ENCODE results near the gene DAGLA.
A peak's percentile ranks its signal among the peaks of the same experiment; 100 is the strongest.
"Not testable (repeated sequence)": the region's sequence is repeated elsewhere in the genome, so short reads cannot be mapped to it uniquely, and the experiment has no call there.

Gene DAGLA

DNA sequence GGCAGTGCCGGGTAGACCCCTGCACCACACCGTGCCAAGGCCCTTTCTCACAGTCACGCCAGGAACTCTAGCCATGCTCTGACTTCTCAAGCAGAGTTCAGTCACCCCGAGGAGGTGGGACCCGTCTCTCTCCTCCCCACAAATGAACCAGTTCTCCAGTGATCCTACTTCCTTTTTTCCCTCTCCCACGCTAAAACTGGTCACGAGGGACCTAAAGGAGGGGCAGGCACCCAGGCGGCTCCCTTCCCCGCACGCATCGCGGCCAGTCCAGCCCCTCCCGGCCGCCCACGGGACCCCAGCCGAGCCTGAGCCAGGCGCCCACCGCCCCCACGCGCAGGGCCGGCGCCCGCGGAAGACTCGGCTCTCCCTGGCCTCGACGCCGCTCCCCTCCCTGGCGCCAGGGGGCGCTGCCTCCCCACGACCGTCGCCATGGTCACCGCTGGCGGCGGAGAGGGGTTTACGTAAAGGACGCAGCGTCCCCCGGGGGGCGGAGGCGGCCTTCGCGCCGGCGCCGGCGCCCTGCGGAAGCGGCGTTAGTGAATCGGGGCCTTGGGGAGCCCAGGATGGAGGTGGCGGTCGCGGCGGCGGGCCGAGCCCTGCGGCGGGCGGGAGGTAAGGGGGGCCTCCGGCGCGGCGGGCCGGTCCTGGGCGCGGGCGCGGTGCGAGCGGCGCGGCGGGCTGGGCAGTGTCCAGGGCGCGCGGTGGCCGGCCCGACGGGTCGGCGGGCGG lies at the start of gene DAGLA:
Gene DAGLA (plus strand): TSS at position 499 of the 729 bp plus-strand sequence. CDS start 39,765 bp downstream, outside the sequence.
- Mint-ChIP-seq H3K27ac (no peak within 1 kb of the TSS), H3K9me3 (no peaks in the 10 kb centered on the region), H3K36me3 (no peaks in the 10 kb centered on the region), H3K27me3 (peaks cover 46% of the 10 kb centered on the region), H3K4me3 (peak within 1 kb of the TSS; percentile 68), H3K4me1 (peaks cover 5% of the 10 kb centered on the region)
- ATAC-seq: peak; percentile 73

DNA sequence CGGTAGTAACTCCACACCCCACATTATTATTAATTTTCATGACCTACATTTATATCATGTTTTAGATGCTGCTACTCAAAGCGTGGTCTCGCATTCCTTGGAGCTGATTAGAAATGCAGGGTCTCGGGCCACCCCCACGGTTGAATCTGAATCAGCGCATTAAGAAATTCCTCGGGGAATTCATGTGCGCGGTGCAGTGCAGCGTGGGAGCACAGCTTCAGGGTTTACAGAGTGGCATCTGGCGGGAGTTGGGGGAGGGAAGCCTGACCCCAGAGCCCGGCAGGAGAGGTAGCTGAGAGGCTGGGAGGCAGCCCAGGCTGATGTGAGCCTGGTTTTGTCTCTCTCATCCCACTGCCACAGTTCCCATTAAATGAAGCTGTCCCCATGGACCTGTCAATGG lies 48.1 kb upstream of the DAGLA start:
- Mint-ChIP-seq H3K4me3 (no peak overlapping the region), H3K27me3 (peaks cover 37% of the 10 kb centered on the region), H3K9me3 (no peaks in the 10 kb centered on the region), H3K4me1 (no peaks in the 10 kb centered on the region), H3K27ac (no peak overlapping the region), H3K36me3 (no peaks in the 10 kb centered on the region)
- ATAC-seq: no peak

DNA sequence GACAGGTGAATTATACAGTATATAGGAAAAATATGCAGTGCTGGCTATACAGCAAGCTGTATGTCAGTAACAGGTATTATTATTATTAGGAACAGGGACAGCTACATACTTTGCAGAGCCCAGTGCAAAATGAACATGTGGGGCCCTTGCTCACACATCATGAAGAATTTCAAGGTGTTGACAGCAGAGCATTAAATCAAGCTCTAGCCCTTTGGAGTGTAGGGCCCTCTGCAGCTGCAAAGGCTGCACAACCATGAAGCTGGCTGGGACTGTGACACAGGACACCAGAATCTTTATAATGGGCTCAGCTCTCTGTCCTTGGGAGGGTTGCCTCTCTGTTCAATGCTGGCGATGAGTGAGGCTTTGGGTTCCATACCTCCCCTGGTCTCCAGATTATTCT lies 44.9 kb upstream of the DAGLA start:
- Mint-ChIP-seq H3K4me3 (no peak overlapping the region), H3K9me3 (no peaks in the 10 kb centered on the region), H3K36me3 (no peaks in the 10 kb centered on the region), H3K27ac (no peak overlapping the region), H3K27me3 (peaks cover 12% of the 10 kb centered on the region), H3K4me1 (no peaks in the 10 kb centered on the region)
- ATAC-seq: no peak

DNA sequence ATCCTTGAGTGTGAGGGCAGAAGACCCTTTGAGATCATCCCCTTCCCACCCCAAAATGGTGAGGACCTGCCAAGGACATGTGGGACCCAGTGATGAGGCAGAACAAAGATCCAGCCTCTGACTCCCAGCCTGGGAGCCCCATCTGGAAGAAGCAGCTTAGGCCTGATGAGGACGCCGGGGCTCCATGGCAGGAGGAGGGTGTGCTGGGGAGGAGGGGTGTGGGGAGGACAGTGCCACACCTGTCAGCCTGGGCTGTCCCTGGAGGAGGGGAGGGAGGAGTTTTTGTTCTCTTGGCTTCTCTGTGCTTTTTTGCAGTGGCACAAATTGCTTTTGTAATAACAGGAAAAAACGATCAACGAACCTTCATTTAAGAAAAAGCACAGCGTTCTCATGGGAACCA lies 44.4 kb upstream of the DAGLA start:
- Mint-ChIP-seq H3K9me3 (no peaks in the 10 kb centered on the region), H3K36me3 (no peaks in the 10 kb centered on the region), H3K27ac (no peak overlapping the region), H3K27me3 (peaks cover 8% of the 10 kb centered on the region), H3K4me1 (no peaks in the 10 kb centered on the region), H3K4me3 (no peak overlapping the region)
- no peak for ATAC-seq

DNA sequence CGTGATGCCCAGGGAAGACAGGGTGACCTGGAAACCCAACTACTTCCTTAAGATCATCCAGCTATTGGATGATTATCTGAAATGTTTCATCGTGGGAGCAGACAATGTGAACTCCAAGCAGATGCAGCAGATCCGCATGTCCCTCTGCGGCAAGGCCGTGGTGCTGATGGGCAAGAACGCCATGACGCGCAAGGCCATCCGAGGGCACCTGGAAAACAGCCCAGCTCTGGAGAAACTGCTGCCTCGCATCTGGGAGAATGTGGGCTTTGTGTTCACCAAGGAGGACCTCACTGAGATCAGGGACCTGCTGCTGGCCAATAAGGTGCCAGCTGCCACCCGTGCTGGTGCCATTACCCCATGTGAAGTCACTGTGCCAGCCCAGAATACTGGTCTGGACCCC lies 43.5 kb upstream of the DAGLA start:
- no peaks in the 10 kb centered on the region for H3K9me3 Mint-ChIP-seq
- no peak for ATAC-seq
- no peak overlapping the region for H3K27ac Mint-ChIP-seq
- no peaks in the 10 kb centered on the region for H3K36me3 Mint-ChIP-seq
- no peak overlapping the region for H3K4me3 Mint-ChIP-seq
- no peaks in the 10 kb centered on the region for H3K4me1 Mint-ChIP-seq
- H3K27me3 Mint-ChIP-seq: peaks cover 8% of the 10 kb centered on the region

DNA sequence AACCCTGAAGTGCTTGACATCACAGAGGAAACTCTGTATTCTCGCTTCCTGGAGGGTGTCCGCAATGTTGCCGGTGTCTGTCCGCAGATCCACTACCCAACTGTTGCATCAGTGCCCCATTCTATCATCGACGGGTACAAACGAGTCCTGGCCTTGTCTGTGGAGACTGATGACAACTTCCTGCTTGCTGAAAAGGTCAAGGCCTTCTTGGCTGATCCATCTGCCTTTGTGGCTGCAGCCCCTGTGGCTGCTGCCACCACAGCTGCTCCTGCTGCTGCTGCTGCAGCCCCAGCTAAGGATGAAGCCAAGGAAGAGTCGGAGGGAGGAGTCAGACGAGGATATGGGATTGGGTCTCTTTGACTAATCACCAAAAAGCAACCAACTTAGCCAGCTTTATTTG lies 42.9 kb upstream of the DAGLA start:
- H3K9me3 Mint-ChIP-seq: no peaks in the 10 kb centered on the region

GRCh38 chr11:61639816-61640443 lies 40.3 kb upstream of the DAGLA start:
- no peak overlapping the region for H3K27ac Mint-ChIP-seq
- H3K4me3 Mint-ChIP-seq: no peak overlapping the region
- no peaks in the 10 kb centered on the region for H3K4me1 Mint-ChIP-seq
- H3K9me3 Mint-ChIP-seq: no peaks in the 10 kb centered on the region
- H3K27me3 Mint-ChIP-seq: peaks cover 8% of the 10 kb centered on the region
- H3K36me3 Mint-ChIP-seq: no peaks in the 10 kb centered on the region
- ATAC-seq: no peak

More for the DNA sequence above, 42.9 kb upstream of the DAGLA start:
- Mint-ChIP-seq H3K4me1 (no peaks in the 10 kb centered on the region), H3K4me3 (no peak overlapping the region), H3K27ac (no peak overlapping the region), H3K36me3 (no peaks in the 10 kb centered on the region), H3K27me3 (peaks cover 8% of the 10 kb centered on the region)
- no peak for ATAC-seq

DNA sequence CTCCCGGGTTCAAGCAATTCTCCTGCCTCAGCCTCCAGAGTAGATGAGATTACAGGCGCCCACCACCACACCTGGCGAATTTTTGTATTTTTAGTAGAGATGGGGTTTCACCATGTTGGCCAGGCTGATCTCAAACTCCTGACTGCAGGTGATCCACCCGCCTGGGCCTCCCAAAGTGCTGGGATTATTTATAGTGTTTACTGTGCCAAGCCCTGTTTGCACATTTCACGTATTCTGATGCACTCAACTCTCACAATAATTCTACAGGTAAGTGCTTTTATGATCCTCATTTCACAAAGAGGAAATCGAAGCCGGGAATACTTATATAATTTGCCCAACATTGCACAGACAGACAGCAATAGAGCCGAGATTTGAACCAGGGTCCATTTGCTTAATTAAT lies 38.0 kb upstream of the DAGLA start:
- H3K27ac Mint-ChIP-seq: no peak overlapping the region
- no peak overlapping the region for H3K4me3 Mint-ChIP-seq
- H3K9me3 Mint-ChIP-seq: no peaks in the 10 kb centered on the region
- H3K4me1 Mint-ChIP-seq: no peaks in the 10 kb centered on the region
- no peak for ATAC-seq
- peaks cover 6% of the 10 kb centered on the region for H3K27me3 Mint-ChIP-seq
- no peaks in the 10 kb centered on the region for H3K36me3 Mint-ChIP-seq

DNA sequence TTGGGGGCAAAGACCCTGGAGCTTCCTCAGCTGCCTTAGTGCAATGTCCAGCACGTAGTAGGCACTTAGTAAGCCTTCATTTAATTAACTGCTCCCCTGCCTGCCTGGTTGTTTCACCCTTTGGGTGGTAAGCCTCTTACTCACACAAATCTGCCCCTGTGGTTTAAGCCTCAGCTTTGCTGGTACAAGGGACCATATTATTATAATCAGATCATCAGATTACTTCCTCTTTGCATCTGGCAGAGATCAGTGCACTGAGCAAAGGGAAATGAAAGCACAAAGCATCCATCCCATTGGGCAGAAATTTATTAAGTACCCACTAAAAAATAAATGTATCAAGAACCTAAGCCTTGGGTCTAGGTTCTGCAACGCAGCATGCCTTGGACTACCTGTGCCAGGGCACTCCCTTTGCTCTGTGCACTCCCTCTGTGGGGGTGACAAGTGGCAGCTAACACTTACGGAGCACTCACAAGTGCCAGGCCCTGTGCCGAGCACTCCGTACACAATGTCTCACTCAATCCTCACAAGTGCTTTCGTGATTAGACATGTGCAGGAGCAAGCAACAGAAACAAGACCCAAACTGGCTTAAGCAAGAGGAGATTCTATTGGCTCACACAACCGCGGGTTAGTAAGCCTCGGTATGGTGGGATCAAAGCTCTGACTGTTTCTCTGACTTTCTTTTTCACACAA lies 34.9 kb upstream of the DAGLA start:
- H3K4me3 Mint-ChIP-seq: no peak overlapping the region
- ATAC-seq: peak; percentile 64

GRCh38 chr11:61647529-61647928 lies 32.7 kb upstream of the DAGLA start:
- Mint-ChIP-seq H3K4me1 (no peaks in the 10 kb centered on the region), H3K9me3 (no peaks in the 10 kb centered on the region), H3K36me3 (no peaks in the 10 kb centered on the region), H3K27ac (no peak overlapping the region), H3K4me3 (no peak overlapping the region), H3K27me3 (peaks cover 15% of the 10 kb centered on the region)
- no peak for ATAC-seq

More for the DNA sequence above, 34.9 kb upstream of the DAGLA start:
- Mint-ChIP-seq H3K27ac (no peak overlapping the region), H3K36me3 (no peaks in the 10 kb centered on the region), H3K9me3 (no peaks in the 10 kb centered on the region), H3K27me3 (no peaks in the 10 kb centered on the region), H3K4me1 (no peaks in the 10 kb centered on the region)

DNA sequence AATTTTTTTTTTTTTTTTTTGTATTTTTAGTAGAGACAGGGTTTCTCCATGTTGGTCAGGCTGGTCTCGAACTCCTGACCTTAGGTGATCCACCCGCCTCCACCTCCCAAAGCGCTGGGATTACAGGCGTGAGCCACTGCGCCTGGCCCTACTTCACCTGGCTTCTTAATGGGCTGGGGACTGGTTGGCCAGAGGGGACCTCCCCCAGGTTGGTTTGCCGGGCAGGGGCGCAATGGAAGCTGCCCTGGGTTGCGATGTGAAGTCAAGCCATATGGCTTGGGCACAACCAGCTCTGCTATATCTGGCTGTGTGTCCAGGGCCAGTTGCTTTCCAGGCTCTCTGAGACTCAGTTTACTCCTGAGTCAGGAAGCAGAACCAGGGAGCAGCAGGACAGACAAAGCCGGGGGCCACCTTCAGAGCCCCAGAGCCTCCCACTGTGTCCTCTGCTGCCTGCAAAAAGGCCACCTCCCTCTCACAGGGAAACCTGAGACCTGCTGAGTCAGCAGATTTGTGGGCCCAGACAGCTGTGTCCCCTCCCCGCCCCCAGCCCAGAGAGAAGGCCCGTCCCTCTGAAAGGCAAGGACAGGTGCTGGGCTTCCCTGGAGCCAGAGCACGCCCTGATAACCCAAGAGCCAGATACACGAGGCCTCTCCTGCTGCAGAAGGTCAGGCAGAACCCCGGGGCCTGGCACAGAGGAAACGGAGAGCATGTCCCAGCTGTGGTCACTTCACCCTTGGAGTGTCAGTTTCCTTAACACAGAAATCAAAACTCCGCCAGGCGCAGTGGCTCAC lies 29.2 kb upstream of the DAGLA start:
- Mint-ChIP-seq H3K27ac (no peak overlapping the region), H3K27me3 (peaks cover 41% of the 10 kb centered on the region), H3K36me3 (no peaks in the 10 kb centered on the region), H3K9me3 (no peaks in the 10 kb centered on the region), H3K4me3 (no peak overlapping the region), H3K4me1 (no peaks in the 10 kb centered on the region)
- ATAC-seq: no peak

DNA sequence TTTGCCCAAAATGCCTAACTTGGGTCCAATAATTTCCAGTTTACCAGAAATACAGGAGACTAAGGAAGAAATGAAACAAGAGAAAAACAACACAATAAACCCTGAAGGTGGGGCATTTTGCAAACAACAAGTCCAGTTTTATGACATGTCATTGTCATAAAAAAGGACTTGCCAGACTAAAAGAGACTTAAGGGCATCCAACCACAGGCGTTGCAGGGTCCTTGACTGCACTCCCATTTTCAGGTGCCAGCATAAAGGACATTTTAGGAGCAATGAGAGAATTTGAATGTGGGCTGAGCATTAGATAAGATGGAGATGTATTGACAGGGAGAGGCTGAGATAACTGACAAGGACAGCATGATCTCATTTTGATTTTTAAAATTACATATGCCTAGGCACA lies 28.1 kb upstream of the DAGLA start:
- H3K27ac Mint-ChIP-seq: no peak overlapping the region
- no peak for ATAC-seq
- no peaks in the 10 kb centered on the region for H3K9me3 Mint-ChIP-seq
- no peak overlapping the region for H3K4me3 Mint-ChIP-seq
- H3K27me3 Mint-ChIP-seq: peaks cover 51% of the 10 kb centered on the region
- H3K36me3 Mint-ChIP-seq: no peaks in the 10 kb centered on the region
- no peaks in the 10 kb centered on the region for H3K4me1 Mint-ChIP-seq

DNA sequence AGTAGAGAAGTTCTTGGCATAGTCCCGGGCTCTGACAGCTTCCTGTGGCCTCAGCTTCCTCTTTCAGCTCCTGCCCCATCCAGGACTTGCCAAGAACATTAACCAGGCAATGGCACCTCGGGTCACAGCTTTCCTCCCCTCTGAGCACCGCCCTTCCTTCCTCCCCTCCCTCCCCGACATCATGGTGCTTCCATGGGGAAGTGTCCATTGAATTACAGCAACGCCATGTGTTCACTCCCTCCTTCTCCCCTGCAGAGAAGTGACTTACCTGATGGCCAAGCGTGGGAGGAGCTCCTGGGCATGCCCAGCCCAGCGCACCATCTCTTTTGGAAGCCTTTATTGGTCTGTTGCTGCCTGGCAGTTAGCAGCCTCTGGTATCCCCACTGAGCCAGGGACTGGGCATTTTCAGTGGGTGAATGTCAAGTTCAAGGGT lies 25.8 kb upstream of the DAGLA start:
- no peak for ATAC-seq
- Mint-ChIP-seq H3K27ac (no peak overlapping the region), H3K4me1 (no peaks in the 10 kb centered on the region), H3K36me3 (no peaks in the 10 kb centered on the region), H3K27me3 (peaks cover 56% of the 10 kb centered on the region), H3K9me3 (no peaks in the 10 kb centered on the region), H3K4me3 (no peak overlapping the region)

DNA sequence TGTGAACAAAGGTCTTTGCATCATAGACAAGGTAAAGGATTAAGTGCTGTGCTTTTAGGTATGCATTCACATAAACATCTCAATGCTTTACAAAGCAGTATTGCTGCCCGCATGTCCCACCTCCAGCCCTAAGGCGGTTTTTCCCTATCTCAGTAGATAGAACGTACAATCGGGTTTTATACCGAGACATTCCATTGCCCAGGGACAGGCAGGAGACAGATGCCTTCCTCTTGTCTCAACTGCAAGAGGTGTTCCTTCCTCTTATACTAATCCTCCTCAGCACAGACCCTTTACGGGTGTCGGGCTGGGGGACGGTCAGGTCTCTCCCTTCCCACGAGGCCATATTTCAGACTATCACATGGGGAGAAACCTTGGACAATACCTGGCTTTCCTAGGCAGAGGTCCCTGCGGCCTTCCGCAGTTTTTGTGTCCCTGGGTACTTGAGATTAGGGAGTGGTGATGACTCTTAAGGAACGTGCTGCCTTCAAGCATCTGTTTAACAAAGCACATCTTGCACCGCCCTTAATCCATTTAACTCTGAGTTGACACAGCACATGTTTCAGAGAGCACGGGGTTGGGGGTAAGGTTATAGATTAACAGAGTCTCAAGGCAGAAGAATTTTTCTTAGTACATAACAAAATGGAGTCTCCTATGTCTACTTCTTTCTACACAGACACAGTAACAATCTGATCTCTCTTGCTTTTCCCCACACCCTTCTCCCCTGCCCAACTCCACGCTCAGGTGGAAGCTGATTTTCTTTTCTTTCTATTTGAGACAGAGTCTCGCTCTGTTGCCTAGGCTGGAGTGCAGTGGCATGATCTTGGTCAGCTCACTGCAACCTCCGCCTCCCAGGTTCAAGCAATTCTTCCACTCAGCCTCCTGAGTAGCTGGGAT lies 24.7 kb upstream of the DAGLA start:
- H3K36me3 Mint-ChIP-seq, H3K9me3 Mint-ChIP-seq, H3K27ac Mint-ChIP-seq, H3K4me3 Mint-ChIP-seq, H3K4me1 Mint-ChIP-seq, ATAC-seq: not testable (repeated sequence)
- peaks cover 61% of the 10 kb centered on the region for H3K27me3 Mint-ChIP-seq

All from stimulated activated memory B cell treated with anti-CD40 and anti-IgM and Interleukin-4, amounts not matched to agents 10 μg/mL and 1 μg/mL and 100 μg/mL, for 72 hours (primary cell).